K562 (cell line): ENCODE results near the gene ACOT7. TPM values are rescaled to one million over a fixed set of nuclear protein-coding genes. Genes with fewer than 3 reads are reported as not detected.
A peak's percentile ranks its signal among the peaks of the same experiment; 100 is the strongest.

ENCODE experiments used
- ATAC-seq: fragments of 200-7000 bp; cut with Tn5 transposase; 3 replicates; pipeline ENCODE4 v1.9.1; 2020; ENCODE audit warnings: moderate library complexity
- BruUV-seq: library from RNA; stranded (reverse); fragments of 400-500 nt; replicated peaks from 2 replicates; lab custom pipeline; 2021; lab: Mats Ljungman, UMichigan
- CTCF ChIA-PET: fragments of 300-600 bp; formaldehyde crosslinking; extraction: SDS; loops from one replicate; lab custom pipeline; 2021; ENCODE audit warnings: low intra/inter-chr PET ratio; lab: Yijun Ruan, JAX
- POLR2A ChIA-PET: fragments of 300-600, 350-650 bp; sonication (Branson Sonifier 250); formaldehyde crosslinking; extraction: SDS; loops from one replicate; lab custom pipeline; 2021; ENCODE audit warnings: antibody characterized with exemption, inconsistent platforms; lab: Yijun Ruan, JAX
- DNase-seq, 4 experiments: peaks; one replicate each; pipeline versions ENCODE4 v3.0.0 to v3.0.0-alpha.2; 2011 to 2018; ENCODE audit warnings: low spot score in 3 of 4, mixed read lengths in 3 of 4; ENCODE audit errors: extremely low read depth in 1 of 4
- FAIRE-seq: peaks from 2 replicates; lab custom pipeline; 2011; peaks lifted over from hg19 to GRCh38; lab: Jason Lieb, UNC
- H2AFZ ChIP-seq: 2 replicates; pipeline ENCODE4 v1.6.0; 2011; ENCODE audit warnings: low read depth, low read length, control low read depth, inconsistent platforms
- H3K27ac ChIP-seq: fragments of 200-600 bp; 3 replicates; pipeline ENCODE4 v1.8.0; 2011; ENCODE audit warnings: low read depth, mild to moderate bottlenecking, control low read depth, inconsistent platforms, low read length, moderate library complexity, mixed read lengths; ENCODE audit errors: extremely low read depth
- H3K27me3 ChIP-seq, 2 experiments: fragments of 300-600 bp in 1 of 2; 2 replicates in 1 of 2; 3 replicates in 1 of 2; pipeline versions ENCODE4 v1.6.0 to v1.8.0; 2011; ENCODE audit warnings: inconsistent platforms in 2 of 2, low read length in 2 of 2, mild to moderate bottlenecking in 1 of 2, mixed read lengths in 1 of 2, moderate library complexity in 1 of 2; ENCODE audit not compliant: control insufficient read depth in 2 of 2, insufficient read depth in 2 of 2
- H3K36me3 ChIP-seq: fragments of 300-600 bp; 3 replicates; pipeline ENCODE4 v1.8.0; 2011; ENCODE audit warnings: mild to moderate bottlenecking, low read length, inconsistent platforms; ENCODE audit not compliant: control insufficient read depth, insufficient read depth
- H3K4me1 ChIP-seq, 2 experiments: fragments of 200-600 bp in 1 of 2; replicated peaks in 1 of 2; 2 replicates in 1 of 2; 3 replicates in 1 of 2; pipeline versions ENCODE4 v1.5.1 to v1.8.0; 2011; ENCODE audit warnings: inconsistent platforms in 2 of 2, low read length in 2 of 2, mild to moderate bottlenecking in 1 of 2, mixed read lengths in 1 of 2, moderate library complexity in 1 of 2; ENCODE audit not compliant: control insufficient read depth in 2 of 2, insufficient read depth in 2 of 2
- H3K4me2 ChIP-seq: 2 replicates; pipeline ENCODE4 v1.6.1; 2011; ENCODE audit warnings: low read length, control low read depth, inconsistent platforms, mixed read lengths; ENCODE audit not compliant: insufficient read depth
- H3K4me3 ChIP-seq: fragments of 200-600 bp; sonication (generic), shearing (Covaris generic); 2 replicates; pipeline ENCODE4 v1.5.1; 2016; ENCODE audit warnings: control low read depth, inconsistent platforms
- H3K79me2 ChIP-seq: fragments of 200-600 bp; 3 replicates; pipeline ENCODE4 v1.8.0; 2011; ENCODE audit warnings: low read length, inconsistent platforms; ENCODE audit not compliant: control insufficient read depth, insufficient read depth
- H3K9ac ChIP-seq, 2 experiments: 2 replicates each; pipeline versions ENCODE4 v1.6.0 to v1.6.1; 2011; ENCODE audit warnings: low read depth in 2 of 2, low read length in 2 of 2, control low read depth in 1 of 2, inconsistent platforms in 1 of 2, mild to moderate bottlenecking in 1 of 2, mixed read lengths in 1 of 2; ENCODE audit not compliant: insufficient read depth in 1 of 2
- H3K9me1 ChIP-seq: one replicate; pipeline ENCODE4 v1.6.0; 2011; ENCODE audit warnings: inconsistent platforms, mild to moderate bottlenecking, low read length, moderate library complexity; ENCODE audit not compliant: control insufficient read depth, insufficient read depth
- H3K9me3 ChIP-seq: replicated peaks from 2 replicates; pipeline ENCODE4 v1.5.1; 2011; ENCODE audit warnings: low read depth, low read length, inconsistent platforms; ENCODE audit not compliant: control insufficient read depth, insufficient read depth
- H4K20me1 ChIP-seq: replicated peaks from 2 replicates; pipeline ENCODE4 v1.6.1; 2011; ENCODE audit warnings: low read length, inconsistent platforms, mixed read lengths; ENCODE audit not compliant: control insufficient read depth, insufficient read depth
- FIP1L1 ChIP-seq: fragments of 200-400 bp; formaldehyde crosslinking; IDR thresholded peaks from 2 replicates; pipeline ENCODE4 v1.6.1; 2018; ENCODE audit warnings: mild to moderate bottlenecking, low read depth, low read length; ENCODE audit not compliant: poor library complexity, severe bottlenecking
- HDAC6 ChIP-seq: IDR thresholded peaks from 2 replicates; pipeline ENCODE4 v1.6.1; 2012; ENCODE audit warnings: low read depth, mild to moderate bottlenecking, control low read depth, inconsistent platforms, low read length, moderate library complexity
- SPI1 ChIP-seq: IDR thresholded peaks from 2 replicates; pipeline ENCODE4 v1.6.1; 2011; ENCODE audit warnings: low read depth, low read length, control low read depth, borderline replicate concordance
- WGBS: fragments of 100-300 bp; shearing (Covaris generic); methylation state at CpG from one replicate; pipeline ENCODE4 v1.1.6; 2016; ENCODE audit warnings: low coverage, mixed read lengths; ENCODE audit not compliant: insufficient coverage; ENCODE audit errors: missing lambda C conversion rate; 5-methylcytosine and 5-hydroxymethylcytosine counted together
- in situ Hi-C: fragments of 300-500 bp; cut with MboI; formaldehyde crosslinking; loops from 4 replicates; pipeline ENCODE4 v1.15.0; 2018; ENCODE audit warnings: inconsistent platforms, mixed read lengths
- intact Hi-C: fragments of 100-400 bp; cut with micrococcal nuclease; formaldehyde crosslinking; loops from 2 replicates; pipeline ENCODE4 v1.14.2; 2022
- polyA plus RNA-seq, 8 experiments: library from polyadenylated mRNA; depleted of rRNA in 4 of 8; stranded (reverse) in 5 of 8; unstranded in 3 of 8; fragments of >200 nt; fragmentation: Nextera tagmentation in 2 of 8; fragmentation: Illumina TruSeq in 1 of 8; extraction: Ambion mirVana in 2 of 8; extraction: Trizol in 1 of 8; gene quantifications; 2 replicates each; pipeline versions ENCODE4 v1.2.1 to v1.2.3, GENCODE V29; 2011 to 2014; ENCODE audit warnings: inconsistent platforms in 1 of 8, missing spikeins in 1 of 8
- total RNA-seq, 7 experiments: library from RNA; depleted of rRNA in 6 of 7; stranded (reverse); fragments of >200 nt in 6 of 7; fragmentation: Illumina TruSeq in 2 of 7; extraction: Trizol in 2 of 7; gene quantifications; 2 replicates each; pipeline versions ENCODE4 v1.2.1 to v1.2.3, GENCODE V29; 2011 to 2021; ENCODE audit warnings: low replicate concordance in 1 of 7
- TF ChIP-seq, protein P1 (sequence below): fragments of 450-650 bp; IDR thresholded peaks from 2 replicates; pipeline ENCODE4 v1.6.1; 2017; ENCODE audit warnings: mild to moderate bottlenecking, moderate library complexity
- TF ChIP-seq, protein P2 (sequence below): fragments of 450-650 bp; formaldehyde crosslinking; IDR thresholded peaks from 2 replicates; pipeline ENCODE4 v1.4.0; 2020; ENCODE audit warnings: mild to moderate bottlenecking, moderate library complexity
- TF ChIP-seq, protein P3 (sequence below): fragments of 450-650 bp; formaldehyde crosslinking; conservative IDR thresholded peaks from 2 replicates; pipeline ENCODE4 v1.4.0; 2022; ENCODE audit warnings: mild to moderate bottlenecking, missing genetic modification characterization
- TF ChIP-seq, protein P4 (sequence below): fragments of 450-650 bp; IDR thresholded peaks from 2 replicates; pipeline ENCODE4 v1.7.1; 2018; ENCODE audit warnings: mild to moderate bottlenecking, low read depth; ENCODE audit not compliant: partially characterized antibody
- TF ChIP-seq, protein P5 (sequence below): fragments of 450-650 bp; IDR thresholded peaks from 2 replicates; pipeline ENCODE4 v1.6.1; 2017; ENCODE audit warnings: antibody characterized with exemption, mild to moderate bottlenecking

Gene ACOT7
- total and polyA plus RNA-seq, 9 of the 15 experiments (the other 6 are each of a cell fraction or from before 2014, with no cell fraction given): 7.0 to 92.6 (median 37.2) TPM

DNA sequence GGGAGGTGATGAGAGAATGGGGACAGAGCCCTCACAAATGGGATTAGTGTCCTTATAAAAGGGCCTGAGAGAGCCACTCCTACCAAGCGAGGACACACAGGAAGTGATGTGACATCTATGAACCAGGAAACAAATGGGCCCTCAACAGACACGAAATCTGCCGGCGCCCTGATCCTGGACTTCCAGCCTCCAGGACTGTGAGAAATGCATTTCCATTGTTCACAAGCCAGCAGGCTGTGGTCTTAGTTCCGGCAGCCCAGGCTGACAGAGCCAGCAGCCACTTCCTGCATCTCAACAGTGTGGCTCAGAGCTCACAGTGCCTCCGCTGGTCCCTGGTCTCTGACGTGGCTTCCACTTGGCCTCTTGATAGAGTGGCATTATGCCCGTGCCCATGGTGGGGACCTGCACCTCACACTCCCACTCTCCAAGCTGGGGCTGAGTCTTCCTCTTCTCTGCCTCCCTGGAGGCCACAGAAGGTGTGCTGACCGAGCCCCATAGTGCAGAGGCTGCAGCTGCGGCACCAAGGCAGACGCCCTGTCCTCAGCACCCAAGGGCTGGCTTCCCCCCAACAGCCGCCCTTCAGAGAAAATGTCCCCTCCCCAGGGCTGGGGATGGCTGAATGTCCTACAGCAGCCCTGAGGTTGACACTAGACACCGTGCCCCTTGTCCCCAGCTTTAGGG lies 44.9 kb downstream of the ACOT7 start:
- 68% methylated on average over 10 of the region's 13 CpGs for WGBS
- DNase-seq: no peak
- in situ Hi-C loops (loop anchor here (5.0 kb wide), 2 partner anchors 54 to 101 kb away; no protein-coding TSS in a partner anchor), intact Hi-C loops (loop anchor here (1.0 kb wide), 4 partner anchors 30 to 127 kb away; no protein-coding TSS in a partner anchor)
- H3K36me3 ChIP-seq: no peaks in the 10 kb centered on the region
- BruUV-seq: no TSS peak
- ATAC-seq: no peak
- H3K79me2 ChIP-seq: no peaks in the 10 kb centered on the region
- peaks cover 0 to 30% of the 10 kb centered on the region in 2 experiments; a peak in 3 of 5 replicates for H3K4me1 ChIP-seq
- no peaks in the 10 kb centered on the region for H3K9me3 ChIP-seq
- H3K9ac ChIP-seq: peak overlapping the region in 1 of 2 experiments; percentile 0; a peak in 1 of 4 replicates
- H2AFZ ChIP-seq: no peak overlapping the region
- H4K20me1 ChIP-seq: peaks cover 36% of the 10 kb centered on the region; the same call in 1 of the 2 replicates
- H3K9me1 ChIP-seq: no peaks in the 10 kb centered on the region
- no peak overlapping the region for H3K4me2 ChIP-seq
- H3K27ac ChIP-seq: no peak overlapping the region
- CTCF ChIA-PET: interaction anchor here (0.7 to 4.7 kb wide), 8 partner anchors 12 to 126 kb away, joined by 3 to 74 read pairs (median 5); no protein-coding TSS in a partner anchor
- no peak overlapping the region for H3K4me3 ChIP-seq
- H3K27me3 ChIP-seq: no peaks in the 10 kb centered on the region
- FAIRE-seq: no peak
- POLR2A ChIA-PET: interaction anchor here (0.5 to 0.9 kb wide), 3 partner anchors 9 to 142 kb away, joined by 3 to 5 read pairs (median 3); no protein-coding TSS in a partner anchor
- TF ChIP-seq FIP1L1 (no peak), HDAC6 (no peak), SPI1 (no peak)
- TF ChIP-seq, protein P1, sequence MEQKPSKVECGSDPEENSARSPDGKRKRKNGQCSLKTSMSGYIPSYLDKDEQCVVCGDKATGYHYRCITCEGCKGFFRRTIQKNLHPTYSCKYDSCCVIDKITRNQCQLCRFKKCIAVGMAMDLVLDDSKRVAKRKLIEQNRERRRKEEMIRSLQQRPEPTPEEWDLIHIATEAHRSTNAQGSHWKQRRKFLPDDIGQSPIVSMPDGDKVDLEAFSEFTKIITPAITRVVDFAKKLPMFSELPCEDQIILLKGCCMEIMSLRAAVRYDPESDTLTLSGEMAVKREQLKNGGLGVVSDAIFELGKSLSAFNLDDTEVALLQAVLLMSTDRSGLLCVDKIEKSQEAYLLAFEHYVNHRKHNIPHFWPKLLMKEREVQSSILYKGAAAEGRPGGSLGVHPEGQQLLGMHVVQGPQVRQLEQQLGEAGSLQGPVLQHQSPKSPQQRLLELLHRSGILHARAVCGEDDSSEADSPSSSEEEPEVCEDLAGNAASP: no peak
- TF ChIP-seq, protein P2, sequence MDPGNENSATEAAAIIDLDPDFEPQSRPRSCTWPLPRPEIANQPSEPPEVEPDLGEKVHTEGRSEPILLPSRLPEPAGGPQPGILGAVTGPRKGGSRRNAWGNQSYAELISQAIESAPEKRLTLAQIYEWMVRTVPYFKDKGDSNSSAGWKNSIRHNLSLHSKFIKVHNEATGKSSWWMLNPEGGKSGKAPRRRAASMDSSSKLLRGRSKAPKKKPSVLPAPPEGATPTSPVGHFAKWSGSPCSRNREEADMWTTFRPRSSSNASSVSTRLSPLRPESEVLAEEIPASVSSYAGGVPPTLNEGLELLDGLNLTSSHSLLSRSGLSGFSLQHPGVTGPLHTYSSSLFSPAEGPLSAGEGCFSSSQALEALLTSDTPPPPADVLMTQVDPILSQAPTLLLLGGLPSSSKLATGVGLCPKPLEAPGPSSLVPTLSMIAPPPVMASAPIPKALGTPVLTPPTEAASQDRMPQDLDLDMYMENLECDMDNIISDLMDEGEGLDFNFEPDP (CRISPR knock-in tag): no peak
- TF ChIP-seq, protein P3, sequence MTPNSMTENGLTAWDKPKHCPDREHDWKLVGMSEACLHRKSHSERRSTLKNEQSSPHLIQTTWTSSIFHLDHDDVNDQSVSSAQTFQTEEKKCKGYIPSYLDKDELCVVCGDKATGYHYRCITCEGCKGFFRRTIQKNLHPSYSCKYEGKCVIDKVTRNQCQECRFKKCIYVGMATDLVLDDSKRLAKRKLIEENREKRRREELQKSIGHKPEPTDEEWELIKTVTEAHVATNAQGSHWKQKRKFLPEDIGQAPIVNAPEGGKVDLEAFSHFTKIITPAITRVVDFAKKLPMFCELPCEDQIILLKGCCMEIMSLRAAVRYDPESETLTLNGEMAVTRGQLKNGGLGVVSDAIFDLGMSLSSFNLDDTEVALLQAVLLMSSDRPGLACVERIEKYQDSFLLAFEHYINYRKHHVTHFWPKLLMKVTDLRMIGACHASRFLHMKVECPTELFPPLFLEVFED (CRISPR knock-in tag): no peak
- TF ChIP-seq, protein P4, sequence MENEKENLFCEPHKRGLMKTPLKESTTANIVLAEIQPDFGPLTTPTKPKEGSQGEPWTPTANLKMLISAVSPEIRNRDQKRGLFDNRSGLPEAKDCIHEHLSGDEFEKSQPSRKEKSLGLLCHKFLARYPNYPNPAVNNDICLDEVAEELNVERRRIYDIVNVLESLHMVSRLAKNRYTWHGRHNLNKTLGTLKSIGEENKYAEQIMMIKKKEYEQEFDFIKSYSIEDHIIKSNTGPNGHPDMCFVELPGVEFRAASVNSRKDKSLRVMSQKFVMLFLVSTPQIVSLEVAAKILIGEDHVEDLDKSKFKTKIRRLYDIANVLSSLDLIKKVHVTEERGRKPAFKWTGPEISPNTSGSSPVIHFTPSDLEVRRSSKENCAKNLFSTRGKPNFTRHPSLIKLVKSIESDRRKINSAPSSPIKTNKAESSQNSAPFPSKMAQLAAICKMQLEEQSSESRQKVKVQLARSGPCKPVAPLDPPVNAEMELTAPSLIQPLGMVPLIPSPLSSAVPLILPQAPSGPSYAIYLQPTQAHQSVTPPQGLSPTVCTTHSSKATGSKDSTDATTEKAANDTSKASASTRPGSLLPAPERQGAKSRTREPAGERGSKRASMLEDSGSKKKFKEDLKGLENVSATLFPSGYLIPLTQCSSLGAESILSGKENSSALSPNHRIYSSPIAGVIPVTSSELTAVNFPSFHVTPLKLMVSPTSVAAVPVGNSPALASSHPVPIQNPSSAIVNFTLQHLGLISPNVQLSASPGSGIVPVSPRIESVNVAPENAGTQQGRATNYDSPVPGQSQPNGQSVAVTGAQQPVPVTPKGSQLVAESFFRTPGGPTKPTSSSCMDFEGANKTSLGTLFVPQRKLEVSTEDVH: no peak
- TF ChIP-seq, protein P5, sequence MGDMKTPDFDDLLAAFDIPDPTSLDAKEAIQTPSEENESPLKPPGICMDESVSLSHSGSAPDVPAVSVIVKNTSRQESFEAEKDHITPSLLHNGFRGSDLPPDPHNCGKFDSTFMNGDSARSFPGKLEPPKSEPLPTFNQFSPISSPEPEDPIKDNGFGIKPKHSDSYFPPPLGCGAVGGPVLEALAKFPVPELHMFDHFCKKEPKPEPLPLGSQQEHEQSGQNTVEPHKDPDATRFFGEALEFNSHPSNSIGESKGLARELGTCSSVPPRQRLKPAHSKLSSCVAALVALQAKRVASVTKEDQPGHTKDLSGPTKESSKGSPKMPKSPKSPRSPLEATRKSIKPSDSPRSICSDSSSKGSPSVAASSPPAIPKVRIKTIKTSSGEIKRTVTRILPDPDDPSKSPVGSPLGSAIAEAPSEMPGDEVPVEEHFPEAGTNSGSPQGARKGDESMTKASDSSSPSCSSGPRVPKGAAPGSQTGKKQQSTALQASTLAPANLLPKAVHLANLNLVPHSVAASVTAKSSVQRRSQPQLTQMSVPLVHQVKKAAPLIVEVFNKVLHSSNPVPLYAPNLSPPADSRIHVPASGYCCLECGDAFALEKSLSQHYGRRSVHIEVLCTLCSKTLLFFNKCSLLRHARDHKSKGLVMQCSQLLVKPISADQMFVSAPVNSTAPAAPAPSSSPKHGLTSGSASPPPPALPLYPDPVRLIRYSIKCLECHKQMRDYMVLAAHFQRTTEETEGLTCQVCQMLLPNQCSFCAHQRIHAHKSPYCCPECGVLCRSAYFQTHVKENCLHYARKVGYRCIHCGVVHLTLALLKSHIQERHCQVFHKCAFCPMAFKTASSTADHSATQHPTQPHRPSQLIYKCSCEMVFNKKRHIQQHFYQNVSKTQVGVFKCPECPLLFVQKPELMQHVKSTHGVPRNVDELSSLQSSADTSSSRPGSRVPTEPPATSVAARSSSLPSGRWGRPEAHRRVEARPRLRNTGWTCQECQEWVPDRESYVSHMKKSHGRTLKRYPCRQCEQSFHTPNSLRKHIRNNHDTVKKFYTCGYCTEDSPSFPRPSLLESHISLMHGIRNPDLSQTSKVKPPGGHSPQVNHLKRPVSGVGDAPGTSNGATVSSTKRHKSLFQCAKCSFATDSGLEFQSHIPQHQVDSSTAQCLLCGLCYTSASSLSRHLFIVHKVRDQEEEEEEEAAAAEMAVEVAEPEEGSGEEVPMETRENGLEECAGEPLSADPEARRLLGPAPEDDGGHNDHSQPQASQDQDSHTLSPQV: no peak
